Pancreas (tissue), 10 donors: Measurements from ENCODE around the gene SLC25A27. TPM values are rescaled to one million over a fixed set of nuclear protein-coding genes. Genes with fewer than 3 reads are reported as not detected.

Experiments used
- ATAC-seq, 4 donors: fragments of 200-7000 bp; cut with Tn5 transposase; one replicate each; pipeline versions ENCODE4 v1.8.0 to v1.9.1; 2020; ENCODE audit warnings: mild to moderate bottlenecking in 4 of 4, moderate library complexity in 4 of 4
- DNase-seq, 6 donors: peaks; one replicate each; pipeline ENCODE4 v3.0.0-alpha.2; 2020
- FAIRE-seq: peaks from 2 replicates; lab custom pipeline; 2012; peaks lifted over from hg19 to GRCh38; lab: Jason Lieb, UNC
- H3K27ac ChIP-seq, 4 donors: fragments of 200-600 bp; sonication (generic); 1 replicate in 3 of 4; 2 replicates in 1 of 4; pipeline versions ENCODE4 v1.5.0 to v1.8.0; 2020
- H3K27me3 ChIP-seq, 4 donors: fragments of 200-600 bp; one replicate each; pipeline ENCODE4 v1.8.0; 2021
- H3K36me3 ChIP-seq, 3 donors: fragments of 200-600 bp; sonication (generic) in 1 of 3; one replicate each; pipeline versions ENCODE4 v1.5.0 to v1.8.0; 2020 to 2021
- H3K4me1 ChIP-seq, 3 donors: fragments of 200-600 bp; one replicate each; pipeline ENCODE4 v1.8.0; 2021
- H3K4me3 ChIP-seq, 4 donors: fragments of 200-600 bp; sonication (generic) in 2 of 4; one replicate each; pipeline versions ENCODE4 v1.5.0 to v1.8.0; 2020 to 2021
- H3K9me3 ChIP-seq, 4 donors: fragments of 200-600 bp; one replicate each; pipeline ENCODE4 v1.8.0; 2021
- WGBS, 2 donors: extraction: QIAGEN DNeasy Blood & Tissue Kit; methylation state at CpG; one replicate each; pipeline ENCODE4 v1.1.7; 2013; 5-methylcytosine and 5-hydroxymethylcytosine counted together
- intact Hi-C, 3 donors: fragments of 100-400 bp; cut with DNase I; formaldehyde crosslinking; loops; one replicate each; pipeline versions ENCODE4 v1.11.1 to v1.14.2; 2022
- polyA plus RNA-seq, 2 donors: library from polyadenylated mRNA; stranded (reverse); fragments of 200-250 nt; gene quantifications; one replicate each; pipeline ENCODE4 v1.2.3, GENCODE V29; 2013
- total RNA-seq, 6 donors: library from RNA; stranded (reverse); fragmentation: NEBNext Ultra II Directional in 4 of 6; extraction: Animal tissue kit (Norgen Biotek cat#: 25700) in 4 of 6; gene quantifications; one replicate each; pipeline versions ENCODE4 v1.2.1 to v1.2.4, GENCODE V29; 2021 to 2023
- TF ChIP-seq, protein P1 (sequence below), 4 donors: fragments of 200-600 bp; sonication (generic) in 3 of 4; IDR thresholded peaks; one replicate each; pipeline versions ENCODE4 v1.5.0 to v1.8.0; 2021; ENCODE audit warnings: antibody characterized with exemption in 4 of 4
- donor health status: healthy with polysubstance abuse.
- donor health status: DM: no; HTN: no; CAD: no; lungs with moderate emphysema.
- donor health status: DM: no; HTN: no; CAD: no.
- donor health status: control.
- donor health status: control.
- donor health status: Bipolar disorder and iron deficiency.
- donor health status: DM: yes; HTN: yes; CAD: no.
- donor health status: DM: no; HTN: no; CAD: no.
- donor health status: DM: no; HTN: no; CAD: no.
- donor health status: DM: yes; HTN: yes; CAD: no.

SLC25A27 gene
- total and polyA plus RNA-seq, 8 donors = 3.3 to 63.2 (median 10.9) TPM

DNA sequence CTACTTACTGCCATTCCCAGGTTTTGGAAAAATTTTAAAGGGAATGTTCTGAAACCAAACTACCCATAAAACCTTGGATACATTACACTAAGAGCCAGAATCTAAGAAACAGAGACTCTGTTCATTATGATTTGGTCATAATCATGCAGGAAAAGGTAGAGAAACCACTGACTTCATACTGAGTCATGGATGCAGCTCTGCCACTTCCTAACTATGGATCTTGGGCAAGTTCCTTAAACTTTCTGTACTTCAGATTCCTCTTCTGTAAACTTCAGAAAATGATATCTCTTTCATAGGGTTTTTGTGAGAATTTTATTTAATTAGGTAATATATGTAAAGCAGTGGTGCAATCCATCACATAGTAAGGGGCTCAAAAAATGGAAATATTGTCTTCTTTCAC, 62.4 kb downstream of the SLC25A27 start:
- Histone ChIP-seq H3K4me3 (no peak overlapping the region), H3K9me3 (no peaks in the 10 kb centered on the region), H3K27ac (no peak overlapping the region), H3K36me3 (no peaks in the 10 kb centered on the region), H3K4me1 (no peaks in the 10 kb centered on the region), H3K27me3 (no peaks in the 10 kb centered on the region)
- TF ChIP-seq, protein P1, sequence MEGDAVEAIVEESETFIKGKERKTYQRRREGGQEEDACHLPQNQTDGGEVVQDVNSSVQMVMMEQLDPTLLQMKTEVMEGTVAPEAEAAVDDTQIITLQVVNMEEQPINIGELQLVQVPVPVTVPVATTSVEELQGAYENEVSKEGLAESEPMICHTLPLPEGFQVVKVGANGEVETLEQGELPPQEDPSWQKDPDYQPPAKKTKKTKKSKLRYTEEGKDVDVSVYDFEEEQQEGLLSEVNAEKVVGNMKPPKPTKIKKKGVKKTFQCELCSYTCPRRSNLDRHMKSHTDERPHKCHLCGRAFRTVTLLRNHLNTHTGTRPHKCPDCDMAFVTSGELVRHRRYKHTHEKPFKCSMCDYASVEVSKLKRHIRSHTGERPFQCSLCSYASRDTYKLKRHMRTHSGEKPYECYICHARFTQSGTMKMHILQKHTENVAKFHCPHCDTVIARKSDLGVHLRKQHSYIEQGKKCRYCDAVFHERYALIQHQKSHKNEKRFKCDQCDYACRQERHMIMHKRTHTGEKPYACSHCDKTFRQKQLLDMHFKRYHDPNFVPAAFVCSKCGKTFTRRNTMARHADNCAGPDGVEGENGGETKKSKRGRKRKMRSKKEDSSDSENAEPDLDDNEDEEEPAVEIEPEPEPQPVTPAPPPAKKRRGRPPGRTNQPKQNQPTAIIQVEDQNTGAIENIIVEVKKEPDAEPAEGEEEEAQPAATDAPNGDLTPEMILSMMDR (IDR thresholded peaks at IDR 0.05) = no peak
- no peak for DNase-seq
- FAIRE-seq = no peak
- peak in 1 of 4 donors; percentile 38 for ATAC-seq
- intact Hi-C loops = no loop called here

DNA sequence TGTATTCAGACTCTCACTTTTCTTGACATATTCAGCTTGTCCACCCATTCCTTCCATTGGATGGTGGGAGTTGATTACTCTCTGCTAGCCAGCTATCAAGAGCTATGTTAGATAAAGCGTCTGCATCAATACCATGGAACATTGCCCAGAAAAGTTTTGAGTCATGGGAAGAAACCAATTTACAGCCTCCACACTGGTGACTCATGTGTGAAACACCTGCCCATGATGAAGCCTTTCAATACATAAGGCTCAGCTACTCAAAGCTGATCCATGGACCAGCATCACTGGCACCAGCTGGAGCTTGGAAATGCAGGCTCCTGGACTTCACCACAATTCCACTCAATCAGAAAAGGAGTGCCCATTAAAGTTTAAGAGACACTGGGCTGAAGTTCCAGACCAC, 66.3 kb downstream of the SLC25A27 start:
- TF ChIP-seq, protein P1 (IDR thresholded peaks at IDR 0.05) = no peak
- H3K9me3 ChIP-seq = no peaks in the 10 kb centered on the region
- 9 to 18% methylated on average over 1 of the region's 1 CpG for WGBS, 2 donors

DNA sequence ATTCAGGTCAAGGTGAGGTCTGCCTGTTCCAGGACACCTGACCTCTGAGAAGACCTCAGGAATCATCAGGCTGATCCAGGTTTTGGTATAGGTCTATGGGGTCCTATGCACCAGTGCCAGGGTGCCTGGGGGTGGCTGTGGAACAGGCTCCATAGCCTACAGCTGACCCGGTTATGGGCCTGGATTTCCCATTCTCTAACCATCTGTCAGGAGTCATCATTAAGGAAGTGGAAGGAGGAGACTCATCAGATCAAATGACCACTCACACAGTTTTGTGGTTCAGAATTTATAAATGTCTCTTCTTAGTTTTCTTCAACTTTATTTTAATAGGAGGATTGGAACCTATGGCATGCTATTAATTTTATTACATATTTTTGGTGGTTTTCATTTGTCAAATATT, 67.6 kb downstream of the SLC25A27 start:
- H3K4me1 ChIP-seq = no peaks in the 10 kb centered on the region
- 85 to 92% methylated on average over 1 of the region's 1 CpG for WGBS, 2 donors
- FAIRE-seq (no peak), DNase-seq (no peak), ATAC-seq (no peak)
- no peak overlapping the region for H3K4me3 ChIP-seq
- H3K9me3 ChIP-seq = no peaks in the 10 kb centered on the region
- H3K27ac ChIP-seq = no peak overlapping the region
- TF ChIP-seq, protein P1 (IDR thresholded peaks at IDR 0.05) = no peak
- no peaks in the 10 kb centered on the region for H3K36me3 ChIP-seq
- intact Hi-C loops = no loop called here
- no peaks in the 10 kb centered on the region for H3K27me3 ChIP-seq

More for the DNA sequence above, 66.3 kb downstream of the SLC25A27 start:
- H3K4me3 ChIP-seq = no peak overlapping the region
- no peak for FAIRE-seq
- H3K36me3 ChIP-seq = no peaks in the 10 kb centered on the region
- no peak for DNase-seq
- intact Hi-C loops = no loop called here
- no peaks in the 10 kb centered on the region for H3K4me1 ChIP-seq
- H3K27ac ChIP-seq = no peak overlapping the region
- peak in 3 of 4 donors; percentile 52 to 81 (median 66) for ATAC-seq
- no peaks in the 10 kb centered on the region for H3K27me3 ChIP-seq

Other genes with a start within 250 kb of the SLC25A27 start
- gene RCAN2, start 161.5 kb upstream of the SLC25A27 start, total RNA-seq = 1 to 10 TPM; 1.7 to 7.4 (median 3.3) TPM
- 10 to 100 TPM in 1 of 2 donors, 1 to 10 TPM in 1; 2.9 to 19.0 TPM for gene RCAN2, start 161.5 kb upstream of the SLC25A27 start, polyA plus RNA-seq
- gene CYP39A1, start 157 bp upstream of the SLC25A27 start, total RNA-seq = 1 to 10 TPM; 1.3 to 7.8 (median 3.4) TPM
- 1 to 10 TPM; 3.0 to 7.3 TPM for gene CYP39A1, start 157 bp upstream of the SLC25A27 start, polyA plus RNA-seq
- under 1 TPM; 0.06 to 0.79 (median 0.29) TPM for gene TDRD6, start 34.9 kb downstream of the SLC25A27 start, total RNA-seq
- 1 to 10 TPM in 1 of 2 donors, under 1 TPM in 1; 0.42 to 1.2 TPM for gene TDRD6, start 34.9 kb downstream of the SLC25A27 start, polyA plus RNA-seq
- 1 to 10 TPM in 2 of 6 donors, under 1 TPM in 2, not detected in 2; 0.09 to 8.1 (median 1.3) TPM for gene PLA2G7, start 82.4 kb downstream of the SLC25A27 start, total RNA-seq
- gene PLA2G7, start 82.4 kb downstream of the SLC25A27 start, polyA plus RNA-seq = under 1 TPM; 0.16 to 0.19 TPM
- gene ANKRD66, start 94.0 kb downstream of the SLC25A27 start, total RNA-seq = not detected
- not detected for gene ANKRD66, start 94.0 kb downstream of the SLC25A27 start, polyA plus RNA-seq
- 1 to 10 TPM in 2 of 6 donors, under 1 TPM in 4; 0.09 to 2.7 (median 0.37) TPM for gene MEP1A, start 140.4 kb downstream of the SLC25A27 start, total RNA-seq
- gene MEP1A, start 140.4 kb downstream of the SLC25A27 start, polyA plus RNA-seq = under 1 TPM; 0.02 to 0.34 TPM